GM18508 (cell line): ENCODE results near the gene SPCS2.

Experiments
- ATAC-seq: cut with Tn5 transposase; IDR thresholded peaks from one replicate; pipeline ENCODE4 v1.9.1; 2021; ENCODE audit warnings: moderate number of reproducible peaks; ENCODE audit not compliant: insufficient read depth, unreplicated experiment

Gene SPCS2

GRCh38 chr11:74948898-74949752 is at the start of gene SPCS2, which contains the start of gene XRRA1:
SPCS2 (plus strand) TSS chr11:74949266; CDS start chr11:74949286, 20 bp downstream.
XRRA1 (minus strand) TSS chr11:74949091; CDS start chr11:74940878, 8,213 bp downstream.
- peak; percentile 80 for ATAC-seq

- no peak for ATAC-seq
Measured at GRCh38 chr11:74902342-74902741, 46.7 kb upstream of the SPCS2 start.

GRCh38 chr11:74905326-74905725 is 43.7 kb upstream of the SPCS2 start:
- no peak for ATAC-seq

GRCh38 chr11:74909385-74909784 is 39.7 kb upstream of the SPCS2 start:
- ATAC-seq, result no peak

- no peak for ATAC-seq
Measured at GRCh38 chr11:74909812-74910211, 39.3 kb upstream of the SPCS2 start.

- ATAC-seq, result no peak
Measured at GRCh38 chr11:74923125-74923524, 25.9 kb upstream of the SPCS2 start.

GRCh38 chr11:74925281-74925680 is 23.8 kb upstream of the SPCS2 start:
- no peak for ATAC-seq

GRCh38 chr11:74926304-74927030 is 22.6 kb upstream of the SPCS2 start:
- no peak for ATAC-seq

GRCh38 chr11:74927496-74927895 is 21.6 kb upstream of the SPCS2 start:
- ATAC-seq, result no peak

GRCh38 chr11:74929431-74930363 is 19.4 kb upstream of the SPCS2 start:
- ATAC-seq, result no peak

GRCh38 chr11:74932169-74932568 is 16.9 kb upstream of the SPCS2 start:
- no peak for ATAC-seq

GRCh38 chr11:74932797-74933196 is 16.3 kb upstream of the SPCS2 start:
- no peak for ATAC-seq

- ATAC-seq, result no peak
Measured at GRCh38 chr11:74933765-74934164, 15.3 kb upstream of the SPCS2 start.

- ATAC-seq, result no peak
Measured at GRCh38 chr11:74935285-74935684, 13.8 kb upstream of the SPCS2 start.

- no peak for ATAC-seq
Measured at GRCh38 chr11:74936087-74936486, 13.0 kb upstream of the SPCS2 start.

- no peak for ATAC-seq
Measured at GRCh38 chr11:74936976-74937375, 12.1 kb upstream of the SPCS2 start.

GRCh38 chr11:74937696-74938475 is 11.2 kb upstream of the SPCS2 start:
- ATAC-seq, result no peak

GRCh38 chr11:74941492-74941891 is 7.6 kb upstream of the SPCS2 start:
- no peak for ATAC-seq

GRCh38 chr11:74942073-74942759 is 6.8 kb upstream of the SPCS2 start:
- no peak for ATAC-seq
